Erythroblast (primary cell): Measurements from ENCODE around the gene SLC30A7.

Experiments
- GATA1 ChIP-seq: IDR thresholded peaks from 2 replicates; pipeline ENCODE4 v1.6.1; 2011; ENCODE audit warnings: low read depth, mild to moderate bottlenecking, control low read depth, low read length, moderate library complexity
- POLR2A ChIP-seq: IDR thresholded peaks from 2 replicates; pipeline ENCODE4 v1.6.1; 2011; ENCODE audit warnings: mild to moderate bottlenecking, low read length

DNA sequence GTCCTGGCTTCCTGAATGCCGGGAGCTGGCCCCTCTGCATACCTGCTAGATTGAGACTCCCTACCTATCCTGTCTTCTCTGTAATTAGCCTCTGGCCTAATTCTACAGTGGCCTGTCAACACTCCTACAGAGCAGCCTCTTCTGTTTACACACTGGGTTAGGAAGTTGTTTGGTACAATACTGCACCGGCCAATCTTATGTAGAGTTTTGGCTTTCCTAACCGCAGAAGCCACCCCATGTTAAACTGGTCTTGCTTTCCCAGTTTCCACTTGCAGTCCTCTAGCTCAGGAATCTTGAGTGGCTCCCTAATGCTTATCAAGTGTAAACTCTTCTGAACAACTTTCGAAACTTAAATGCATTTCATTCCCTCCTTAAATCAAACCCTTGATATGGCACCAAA lies 86.9 kb downstream of the SLC30A7 start:
- TF ChIP-seq POLR2A (no peak), GATA1 (no peak)
